T-helper 2 cell (primary cell): ENCODE data around the gene NOS1AP.
"Not testable (repeated sequence)": the region's sequence is repeated elsewhere in the genome, so short reads cannot be mapped to it uniquely, and the experiment has no call there.

Experiments
- DNase-seq, 5 experiments: peaks; one replicate each; pipeline versions ENCODE4 v3.0.0 to v3.0.0-alpha.2; 2012 to 2022

The NOS1AP gene

GRCh38 chr1:162389021-162389818, 319.7 kb downstream of the NOS1AP start:
- DNase-seq: peak in 1 of 5 experiments; percentile 54

GRCh38 chr1:162389971-162390370, 320.5 kb downstream of the NOS1AP start:
- no peak for DNase-seq

- DNase-seq: no peak
Observed at GRCh38 chr1:162390396-162391185, 321.1 kb downstream of the NOS1AP start.

- peak in 1 of 5 experiments; percentile 54 for DNase-seq
Observed at GRCh38 chr1:162391790-162392563, 322.5 kb downstream of the NOS1AP start.

GRCh38 chr1:162396201-162396906, 326.9 kb downstream of the NOS1AP start:
- DNase-seq: no peak

GRCh38 chr1:162397039-162397448, 327.6 kb downstream of the NOS1AP start:
- no peak for DNase-seq

GRCh38 chr1:162397943-162398560, 328.6 kb downstream of the NOS1AP start:
- no peak for DNase-seq

GRCh38 chr1:162398999-162399580, 329.6 kb downstream of the NOS1AP start:
- peak in 1 of 5 experiments; percentile 19 for DNase-seq

- peak in 1 of 5 experiments; percentile 67 for DNase-seq
Observed at GRCh38 chr1:162400790-162401355, 331.4 kb downstream of the NOS1AP start.

- DNase-seq: no peak
Observed at GRCh38 chr1:162404550-162405160, 335.2 kb downstream of the NOS1AP start.

GRCh38 chr1:162405800-162406199, 336.3 kb downstream of the NOS1AP start:
- DNase-seq: no peak

- DNase-seq: no peak
Observed at GRCh38 chr1:162406811-162407210, 337.3 kb downstream of the NOS1AP start.

- DNase-seq: peak in 1 of 5 experiments; percentile 19
Observed at GRCh38 chr1:162407539-162407938, 338.0 kb downstream of the NOS1AP start.

- DNase-seq: no peak
Observed at GRCh38 chr1:162412002-162412401, 342.5 kb downstream of the NOS1AP start, which contains the start of gene SH2D1B. TSS of gene SH2D1B (minus strand) at chr1:162412136. CDS start at chr1:162412016, 120 bp downstream.

GRCh38 chr1:162416215-162416614, 346.7 kb downstream of the NOS1AP start:
- no peak for DNase-seq

- no peak for DNase-seq
Observed at GRCh38 chr1:162416909-162417308, 347.4 kb downstream of the NOS1AP start.

GRCh38 chr1:162417650-162418049, 348.2 kb downstream of the NOS1AP start:
- DNase-seq: no peak

GRCh38 chr1:162418584-162418983, 349.1 kb downstream of the NOS1AP start:
- DNase-seq: not testable (repeated sequence)

GRCh38 chr1:162419450-162419931, 350.0 kb downstream of the NOS1AP start:
- DNase-seq: not testable (repeated sequence)
